Endodermal cell (in vitro differentiated cells): ENCODE measurements around the gene SCFD2. TPM values are rescaled to one million over a fixed set of nuclear protein-coding genes. Genes with fewer than 3 reads are reported as not detected.
A peak's percentile ranks its signal among the peaks of the same experiment; 100 is the strongest.

Experiments used
- DNase-seq: peaks from one replicate; pipeline ENCODE4 v3.0.0-alpha.2; 2017
- H3K27ac ChIP-seq: 2 replicates; pipeline ENCODE4 v1.5.1; 2013; ENCODE audit warnings: mild to moderate bottlenecking, low read depth, low read length, moderate library complexity
- H3K27me3 ChIP-seq: 2 replicates; pipeline ENCODE4 v1.6.1; 2013; ENCODE audit warnings: mild to moderate bottlenecking, low read length, moderate library complexity; ENCODE audit not compliant: insufficient read depth, control insufficient read depth, poor library complexity, severe bottlenecking
- H3K36me3 ChIP-seq: 2 replicates; pipeline ENCODE4 v1.7.0; 2013; ENCODE audit warnings: mild to moderate bottlenecking, low read length, moderate library complexity; ENCODE audit not compliant: control insufficient read depth, insufficient read depth
- H3K4me1 ChIP-seq: one replicate; pipeline ENCODE4 v1.7.0; 2013; ENCODE audit warnings: low read length; ENCODE audit not compliant: control insufficient read depth, insufficient read depth
- H3K4me3 ChIP-seq: 2 replicates; pipeline ENCODE4 v1.5.1; 2013; ENCODE audit warnings: mild to moderate bottlenecking, low read length, moderate library complexity
- H3K9ac ChIP-seq: 2 replicates; pipeline ENCODE4 v1.6.1; 2013; ENCODE audit warnings: mild to moderate bottlenecking, low read length, moderate library complexity; ENCODE audit not compliant: poor library complexity, severe bottlenecking; ENCODE audit errors: extremely low read depth
- H3K9me3 ChIP-seq: 2 replicates; pipeline ENCODE4 v1.6.1; 2013; ENCODE audit warnings: mild to moderate bottlenecking, low read length, moderate library complexity; ENCODE audit not compliant: control insufficient read depth
- H3K27ac Mint-ChIP-seq: 2 replicates; pipeline ENCODE4 v1.8.0; 2020; ENCODE audit warnings: mixed read lengths
- H3K27me3 Mint-ChIP-seq: 2 replicates; pipeline ENCODE4 v1.8.0; 2021; ENCODE audit warnings: mild to moderate bottlenecking, mixed read lengths; ENCODE audit not compliant: insufficient read depth
- H3K36me3 Mint-ChIP-seq: 2 replicates; pipeline ENCODE4 v1.8.0; 2020; ENCODE audit warnings: low read depth, mixed read lengths
- H3K4me1 Mint-ChIP-seq: 2 replicates; pipeline ENCODE4 v1.8.0; 2020; ENCODE audit warnings: mixed read lengths
- H3K4me3 Mint-ChIP-seq: 2 replicates; pipeline ENCODE4 v1.8.0; 2020; ENCODE audit warnings: mild to moderate bottlenecking, moderate library complexity, mixed read lengths
- H3K9me3 Mint-ChIP-seq: 2 replicates; pipeline ENCODE4 v1.8.0; 2020; ENCODE audit warnings: mild to moderate bottlenecking, mixed read lengths
- WGBS, 2 experiments: methylation state at CpG; one replicate each; pipeline versions ENCODE4 v1.1.5 to v1.1.7; 2013; ENCODE audit warnings: missing lambda C conversion rate in 2 of 2, mixed read lengths in 1 of 2; ENCODE audit not compliant: insufficient coverage in 1 of 2, insufficient read length in 1 of 2; 5-methylcytosine and 5-hydroxymethylcytosine counted together
- total RNA-seq, 2 donors: library from RNA; stranded (reverse); fragmentation: NEBNext Ultra II Directional in 1 of 2; extraction: Animal tissue kit (Norgen Biotek cat#: 25700) in 1 of 2; gene quantifications; 2 replicates in 1 of 2; 3 replicates in 1 of 2; pipeline ENCODE4 v1.2.1, GENCODE V29; 2021
- TF ChIP-seq, protein P1 (sequence below): fragments of 200-600 bp; sonication (generic); conservative IDR thresholded peaks from 2 replicates; pipeline ENCODE4 v1.5.0; 2021; ENCODE audit warnings: antibody characterized with exemption, mild to moderate bottlenecking

The SCFD2 gene
- total RNA-seq, 2 donors from 2014 or later: 5.7 to 6.5 TPM

GRCh38 chr4:52877694-52878093, 488.2 kb downstream of the SCFD2 start:
- peak; percentile 85 for DNase-seq
- Mint-ChIP-seq H3K27ac (peak overlapping the region; percentile 57), H3K9me3 (no peaks in the 10 kb centered on the region), H3K4me1 (peaks cover 50% of the 10 kb centered on the region), H3K36me3 (no peaks in the 10 kb centered on the region), H3K4me3 (no peak overlapping the region), H3K27me3 (peaks cover 12% of the 10 kb centered on the region)
- Histone ChIP-seq H3K9me3 (peaks cover 16% of the 10 kb centered on the region), H3K27me3 (no peaks in the 10 kb centered on the region), H3K27ac (no peak overlapping the region), H3K36me3 (no peaks in the 10 kb centered on the region), H3K4me1 (peaks cover 30% of the 10 kb centered on the region), H3K4me3 (no peak overlapping the region), H3K9ac (no peak overlapping the region)
- TF ChIP-seq, protein P1, sequence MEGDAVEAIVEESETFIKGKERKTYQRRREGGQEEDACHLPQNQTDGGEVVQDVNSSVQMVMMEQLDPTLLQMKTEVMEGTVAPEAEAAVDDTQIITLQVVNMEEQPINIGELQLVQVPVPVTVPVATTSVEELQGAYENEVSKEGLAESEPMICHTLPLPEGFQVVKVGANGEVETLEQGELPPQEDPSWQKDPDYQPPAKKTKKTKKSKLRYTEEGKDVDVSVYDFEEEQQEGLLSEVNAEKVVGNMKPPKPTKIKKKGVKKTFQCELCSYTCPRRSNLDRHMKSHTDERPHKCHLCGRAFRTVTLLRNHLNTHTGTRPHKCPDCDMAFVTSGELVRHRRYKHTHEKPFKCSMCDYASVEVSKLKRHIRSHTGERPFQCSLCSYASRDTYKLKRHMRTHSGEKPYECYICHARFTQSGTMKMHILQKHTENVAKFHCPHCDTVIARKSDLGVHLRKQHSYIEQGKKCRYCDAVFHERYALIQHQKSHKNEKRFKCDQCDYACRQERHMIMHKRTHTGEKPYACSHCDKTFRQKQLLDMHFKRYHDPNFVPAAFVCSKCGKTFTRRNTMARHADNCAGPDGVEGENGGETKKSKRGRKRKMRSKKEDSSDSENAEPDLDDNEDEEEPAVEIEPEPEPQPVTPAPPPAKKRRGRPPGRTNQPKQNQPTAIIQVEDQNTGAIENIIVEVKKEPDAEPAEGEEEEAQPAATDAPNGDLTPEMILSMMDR: no peak
- 63 to 64% methylated on average over 4 to 6 of the region's 6 CpGs for WGBS, 2 experiments

GRCh38 chr4:52877036-52877435, 488.8 kb downstream of the SCFD2 start:
- peak overlapping the region; percentile 63 for H3K27ac Mint-ChIP-seq
- H3K36me3 Mint-ChIP-seq: no peaks in the 10 kb centered on the region
- no peaks in the 10 kb centered on the region for H3K27me3 ChIP-seq
- H3K4me3 Mint-ChIP-seq: no peak overlapping the region
- H3K4me1 Mint-ChIP-seq: peaks cover 44% of the 10 kb centered on the region
- H3K27me3 Mint-ChIP-seq: peaks cover 12% of the 10 kb centered on the region
- 90 to 93% methylated on average over 2 of the region's 2 CpGs for WGBS, 2 experiments
- no peak overlapping the region for H3K4me3 ChIP-seq
- peaks cover 12% of the 10 kb centered on the region for H3K9me3 ChIP-seq
- no peak overlapping the region for H3K27ac ChIP-seq
- H3K9me3 Mint-ChIP-seq: no peaks in the 10 kb centered on the region
- H3K4me1 ChIP-seq: peaks cover 29% of the 10 kb centered on the region
- TF ChIP-seq, protein P1: no peak
- no peaks in the 10 kb centered on the region for H3K36me3 ChIP-seq
- peak; percentile 51 for DNase-seq
- H3K9ac ChIP-seq: no peak overlapping the region

- no peak for DNase-seq
- Histone ChIP-seq H3K27ac (no peak overlapping the region), H3K4me3 (no peak overlapping the region), H3K4me1 (peaks cover 29% of the 10 kb centered on the region), H3K36me3 (no peaks in the 10 kb centered on the region), H3K9me3 (peaks cover 2% of the 10 kb centered on the region), H3K27me3 (no peaks in the 10 kb centered on the region), H3K9ac (no peak overlapping the region)
- H3K4me3 Mint-ChIP-seq: no peak overlapping the region
- H3K27ac Mint-ChIP-seq: no peak overlapping the region
- H3K9me3 Mint-ChIP-seq: no peaks in the 10 kb centered on the region
- 92 to 96% methylated on average over 3 to 4 of the region's 4 CpGs for WGBS, 2 experiments
- H3K4me1 Mint-ChIP-seq: peaks cover 35% of the 10 kb centered on the region
- H3K27me3 Mint-ChIP-seq: peaks cover 15% of the 10 kb centered on the region
- TF ChIP-seq, protein P1: no peak
- no peaks in the 10 kb centered on the region for H3K36me3 Mint-ChIP-seq
Observed at GRCh38 chr4:52876069-52876468, 489.8 kb downstream of the SCFD2 start.
